Midbrain (tissue), 1 donor: ENCODE results near the gene FBXL16.
"Not testable (repeated sequence)": the region's sequence is repeated elsewhere in the genome, so short reads cannot be mapped to it uniquely, and the experiment has no call there.

Experiments used
- DNase-seq: peaks from one replicate; lab custom pipeline; 2025; lab: John Stamatoyannopoulos, UW

Gene FBXL16

DNA sequence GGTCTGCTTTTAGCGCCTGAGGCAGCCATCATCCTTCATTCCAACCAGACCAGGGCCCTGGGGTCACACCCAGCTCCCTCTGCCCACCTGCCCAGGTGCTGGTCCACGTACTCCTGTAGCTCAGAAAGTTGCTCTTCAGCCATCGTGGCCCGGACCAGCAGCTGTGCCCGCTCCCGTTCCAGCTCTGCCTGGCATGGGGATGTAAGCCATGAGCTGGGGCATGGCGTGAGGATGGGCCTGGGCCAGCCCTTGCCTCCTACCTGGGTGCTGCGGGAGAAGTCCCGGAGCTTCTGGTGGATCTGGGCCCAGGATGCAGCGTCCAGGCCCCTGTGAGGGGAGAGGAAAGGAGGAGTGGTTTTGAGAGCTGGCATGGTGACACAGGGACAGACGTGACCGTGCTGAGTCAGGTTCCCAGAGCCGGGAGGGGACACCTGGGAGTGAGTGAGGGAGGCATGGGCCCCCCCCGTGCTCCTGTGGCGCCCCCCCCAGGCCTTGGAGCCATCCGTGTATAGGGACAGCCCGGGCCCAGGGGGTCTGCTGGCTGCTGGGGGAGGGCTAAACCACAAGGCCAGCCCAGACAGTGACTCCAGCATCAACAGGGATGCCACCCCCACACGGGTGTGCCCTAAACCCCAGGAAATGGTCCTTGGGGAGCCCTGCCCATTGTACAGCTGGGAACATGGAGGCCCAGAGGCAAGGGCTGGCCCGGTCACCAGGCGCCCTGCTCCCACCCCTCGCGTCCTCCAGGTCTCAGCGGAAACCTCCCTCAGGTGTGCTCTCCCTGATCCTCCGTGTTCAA is 17.4 kb upstream of the FBXL16 start:
- no peak for DNase-seq

DNA sequence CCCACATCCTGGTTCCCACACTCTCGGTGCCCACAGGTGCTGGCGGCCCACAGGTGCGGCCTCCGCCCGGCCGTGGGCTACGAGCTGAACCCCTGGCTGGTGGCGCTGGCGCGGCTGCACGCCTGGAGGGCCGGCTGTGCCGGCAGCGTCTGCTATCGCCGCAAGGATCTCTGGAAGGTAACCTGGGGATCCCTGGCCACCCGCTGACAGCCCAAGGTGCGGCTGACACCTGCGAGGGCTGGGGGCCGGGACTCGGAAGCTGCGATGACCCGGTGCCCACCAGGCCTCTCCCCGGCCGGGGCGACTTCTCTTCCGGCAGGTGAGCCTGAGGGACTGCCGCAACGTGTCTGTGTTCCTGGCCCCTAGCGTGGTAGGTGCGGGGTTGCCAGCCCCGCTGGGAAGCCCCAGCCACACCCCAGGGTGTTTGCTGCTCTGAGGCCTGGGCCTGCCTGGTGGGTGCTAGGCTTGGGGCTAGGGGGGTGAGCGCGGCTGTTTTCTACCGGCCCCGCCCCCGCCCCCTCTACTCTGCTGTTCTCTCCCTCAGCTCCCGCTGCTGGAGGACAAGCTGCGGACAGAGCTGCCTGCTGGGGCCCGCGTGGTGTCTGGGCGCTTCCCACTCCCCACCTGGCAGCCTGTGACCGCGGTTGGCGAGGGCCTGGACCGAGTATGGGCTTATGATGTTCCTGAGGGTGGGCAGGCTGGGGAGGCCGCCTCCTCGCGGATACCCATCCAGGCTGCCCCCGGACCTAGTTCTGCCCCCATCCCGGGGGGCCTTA is 16.4 kb upstream of the FBXL16 start:
- no peak for DNase-seq

GRCh38 chr16:720990-721764 is 15.6 kb upstream of the FBXL16 start, which contains the start of gene ANTKMT:
Gene ANTKMT, plus strand, starts transcription at chr16:721146. Its CDS starts 129 bp downstream, at chr16:721275.
- peak; percentile 83 for DNase-seq

GRCh38 chr16:720447-720989 is 14.9 kb upstream of the FBXL16 start:
- peak; percentile 58 for DNase-seq

GRCh38 chr16:719815-720446 is 14.3 kb upstream of the FBXL16 start:
- no peak for DNase-seq

GRCh38 chr16:718922-719321 is 13.3 kb upstream of the FBXL16 start:
- DNase-seq: no peak

- no peak for DNase-seq
These were observed 12.8 kb upstream of the FBXL16 start for GRCh38 chr16:718389-718788.

DNA sequence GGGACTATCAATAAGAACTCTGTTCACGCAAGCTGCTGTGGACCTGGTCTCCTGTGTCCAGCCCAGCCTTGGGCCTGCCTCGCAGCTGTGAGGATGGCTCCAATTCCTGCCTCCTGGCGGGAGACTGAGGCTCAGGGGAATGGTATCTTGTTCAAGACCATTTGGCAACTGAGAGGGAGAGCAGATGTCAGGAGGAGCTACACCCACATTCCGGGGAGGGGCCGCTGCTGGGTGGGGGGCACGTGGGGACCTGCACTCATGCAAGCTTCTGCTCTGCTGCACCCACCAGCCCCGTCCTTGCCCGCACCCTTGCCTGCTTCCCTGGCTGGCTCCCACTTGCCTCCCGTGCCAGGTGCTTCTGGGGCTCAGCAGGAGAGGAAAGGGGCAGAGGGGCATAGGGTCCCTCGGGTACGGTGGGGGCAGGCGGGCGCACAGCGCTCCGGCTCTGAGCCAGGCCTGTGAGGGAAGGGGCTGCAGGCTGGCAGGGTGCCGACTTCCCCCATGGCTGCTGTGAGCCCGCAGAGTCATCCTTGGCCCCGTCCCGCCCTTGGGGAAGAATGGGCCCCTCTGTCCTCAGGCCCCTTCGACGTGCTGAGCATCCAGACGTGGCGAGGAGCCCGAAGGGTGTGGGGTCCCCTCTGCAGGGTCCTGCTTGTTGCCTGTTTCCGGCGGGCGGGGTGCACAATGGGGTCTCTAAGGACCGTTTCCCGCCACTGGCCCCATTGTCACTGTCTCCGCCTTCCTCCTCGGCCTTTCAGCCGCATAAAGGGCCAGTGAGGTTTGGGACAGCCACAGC is 12.0 kb upstream of the FBXL16 start:
- no peak for DNase-seq

DNA sequence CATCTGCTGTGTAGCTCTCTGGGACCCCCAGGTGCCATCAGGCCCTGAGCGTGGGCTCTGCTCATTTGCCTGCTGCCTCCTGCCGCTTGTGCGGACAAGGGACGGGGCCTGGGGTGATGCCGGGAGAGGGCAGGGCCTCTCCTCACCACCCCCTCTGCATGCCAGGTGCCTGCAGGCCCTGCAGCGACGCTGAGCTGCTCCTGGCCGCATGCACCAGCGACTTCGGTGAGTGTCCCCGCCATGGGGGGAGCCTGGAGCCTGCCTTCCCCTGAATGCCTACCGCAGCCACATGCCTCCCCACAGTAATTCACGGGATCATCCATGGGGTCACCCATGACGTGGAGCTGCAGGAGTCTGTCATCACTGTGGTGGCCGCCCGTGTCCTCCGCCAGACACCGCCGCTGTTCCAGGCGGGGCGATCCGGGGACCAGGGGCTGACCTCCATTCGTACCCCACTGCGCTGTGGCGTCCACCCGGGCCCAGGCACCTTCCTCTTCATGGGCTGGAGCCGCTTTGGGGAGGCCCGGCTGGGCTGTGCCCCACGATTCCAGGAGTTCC is 11.2 kb upstream of the FBXL16 start:
- no peak for DNase-seq

- peak; percentile 94 for DNase-seq
These were observed 10.6 kb upstream of the FBXL16 start for GRCh38 chr16:716200-716568.

DNA sequence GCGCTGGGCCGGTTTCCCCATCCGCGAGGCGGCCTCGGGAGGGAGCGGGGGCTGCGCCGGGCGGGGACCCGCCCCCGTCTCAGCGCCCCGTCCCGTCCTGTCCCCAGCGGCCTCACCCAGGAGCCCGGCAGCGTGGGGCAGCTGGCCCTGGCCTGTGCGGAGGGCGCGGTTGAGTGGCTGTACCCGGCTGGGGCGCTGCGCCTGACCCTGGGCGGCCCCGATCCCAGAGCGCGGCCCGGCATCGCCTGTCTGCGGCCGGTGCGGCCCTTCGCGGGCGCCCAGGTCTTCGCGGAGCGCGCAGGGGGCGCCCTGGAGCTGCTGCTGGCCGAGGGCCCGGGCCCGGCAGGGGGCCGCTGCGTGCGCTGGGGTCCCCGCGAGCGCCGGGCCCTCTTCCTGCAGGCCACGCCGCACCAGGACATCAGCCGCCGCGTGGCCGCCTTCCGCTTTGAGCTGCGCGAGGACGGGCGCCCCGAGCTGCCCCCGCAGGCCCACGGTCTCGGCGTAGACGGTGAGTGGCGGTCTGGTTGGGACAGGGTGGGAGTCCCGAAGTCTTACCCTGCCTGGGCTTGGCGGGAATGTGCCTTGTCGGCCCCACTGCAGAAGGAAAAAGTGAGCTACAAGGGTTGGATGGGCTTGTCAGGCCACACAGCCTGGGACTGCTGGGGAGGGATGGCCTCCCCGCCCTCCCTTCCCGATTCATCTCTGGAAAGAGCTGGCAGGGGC is 10.0 kb upstream of the FBXL16 start:
- peak; percentile 22 for DNase-seq

DNA sequence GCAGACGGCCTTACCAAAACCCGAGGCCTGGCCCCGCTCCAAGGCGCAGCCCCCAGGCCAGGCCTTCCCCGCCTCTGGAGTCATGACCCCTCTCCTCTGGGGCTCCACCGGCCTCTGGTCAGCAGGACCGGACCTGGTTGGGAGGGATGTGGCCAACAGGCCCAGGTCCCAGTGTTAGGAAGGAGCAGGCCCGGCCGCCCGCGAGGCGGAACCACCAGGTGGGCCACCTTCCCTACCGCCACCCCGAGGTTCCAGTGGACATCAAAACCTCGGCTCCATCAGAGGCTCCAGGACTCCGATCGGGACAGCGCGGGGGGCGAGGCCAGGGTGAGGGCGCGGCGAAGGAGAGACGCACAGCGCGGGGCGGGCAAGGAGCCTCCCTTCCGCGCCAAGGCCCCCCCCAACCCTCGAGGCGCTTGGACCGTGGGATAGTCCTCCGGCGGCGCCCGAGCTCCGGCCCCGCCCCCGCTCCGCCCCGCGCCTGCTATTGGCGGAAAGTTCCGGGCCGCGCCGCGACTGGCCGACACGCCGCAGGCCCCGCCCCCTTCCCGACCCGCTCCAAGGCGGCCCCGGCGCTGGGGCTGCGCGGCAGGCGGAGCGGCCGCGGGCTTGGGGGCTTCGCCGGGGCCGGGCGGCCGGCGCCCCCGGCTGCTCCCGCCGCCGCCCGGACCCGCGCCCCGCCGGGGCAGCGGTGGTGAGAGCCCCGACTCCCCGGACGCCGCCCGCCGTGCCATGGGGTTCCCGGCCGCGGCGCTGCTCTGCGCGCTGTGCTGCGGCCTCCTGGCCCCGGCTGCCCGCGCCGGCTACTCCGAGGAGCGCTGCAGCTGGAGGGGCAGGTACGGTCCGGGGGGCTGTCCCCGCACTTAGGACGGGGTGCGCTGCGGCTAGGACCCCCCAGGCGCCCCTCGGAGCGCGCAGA is 9.2 kb upstream of the FBXL16 start, which contains the start of gene METRN:
Gene METRN (plus strand): TSS at position 561 of the 919 bp plus-strand sequence. CDS start 172 bp downstream, at position 733.
- DNase-seq: peak; percentile 90

- no peak for DNase-seq
These were observed 8.5 kb upstream of the FBXL16 start for GRCh38 chr16:714079-714478.

DNA sequence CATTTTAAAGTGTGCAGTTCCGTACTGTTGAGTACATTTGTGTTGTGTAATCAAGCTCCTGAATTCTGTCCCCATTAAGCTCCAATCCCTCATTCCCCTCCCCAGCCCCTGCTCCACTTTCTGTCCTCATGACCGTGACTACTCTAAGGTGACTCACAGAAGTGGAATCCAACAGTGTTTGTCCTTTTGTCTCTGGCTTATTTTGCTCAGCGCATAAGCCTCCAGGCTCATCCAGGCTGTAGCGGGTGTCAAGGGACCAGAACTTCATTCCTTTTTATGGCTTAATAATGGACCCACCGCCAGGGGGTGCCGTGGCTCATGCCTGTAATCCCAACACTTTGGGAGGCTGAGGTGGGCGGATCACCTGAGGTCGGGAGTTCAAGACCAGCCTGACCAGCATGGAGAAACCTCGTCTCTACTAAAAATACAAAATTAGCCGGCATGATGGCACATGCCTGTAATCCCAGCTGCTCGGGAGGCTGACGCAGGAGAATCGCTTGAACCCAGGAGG is 7.2 kb upstream of the FBXL16 start:
- not testable (repeated sequence) for DNase-seq

DNA sequence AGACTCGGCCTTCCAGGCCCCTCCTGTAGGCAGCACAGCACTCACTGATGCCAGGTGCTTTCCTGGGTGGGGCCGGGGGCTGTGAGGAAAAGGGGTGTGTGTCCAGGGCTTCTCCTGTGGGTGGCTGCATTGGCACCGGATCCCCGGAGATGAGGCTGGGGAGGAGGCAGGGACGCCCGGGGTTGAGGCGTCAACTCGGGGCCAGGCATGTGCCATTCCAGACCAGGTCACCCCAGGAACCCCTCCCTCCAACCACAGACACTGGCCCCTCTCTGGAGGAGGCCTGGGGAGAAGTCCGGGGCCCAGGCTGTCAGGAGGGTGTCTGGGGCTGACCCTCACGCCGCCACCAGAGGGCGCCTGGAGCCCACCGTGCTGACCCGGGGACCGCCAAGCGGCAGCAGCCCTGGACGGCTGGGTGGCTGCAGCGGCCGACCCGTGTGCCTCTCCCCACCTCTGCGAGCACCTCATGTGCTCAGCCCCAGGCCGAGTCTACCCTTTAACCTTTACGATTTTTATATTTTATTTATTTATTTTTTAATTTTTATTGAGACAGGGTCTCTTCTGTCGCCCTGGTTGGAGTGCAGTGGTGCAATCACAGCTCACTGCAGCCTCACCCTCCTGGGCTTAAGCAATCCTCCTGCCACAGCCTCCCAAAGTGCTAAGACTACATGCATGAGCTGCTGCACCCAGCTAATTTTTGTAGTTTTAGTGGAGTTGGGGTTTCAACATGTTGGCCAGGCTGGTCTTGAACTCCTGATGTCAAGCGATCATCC is 6.1 kb upstream of the FBXL16 start:
- DNase-seq: peak; percentile 76

DNA sequence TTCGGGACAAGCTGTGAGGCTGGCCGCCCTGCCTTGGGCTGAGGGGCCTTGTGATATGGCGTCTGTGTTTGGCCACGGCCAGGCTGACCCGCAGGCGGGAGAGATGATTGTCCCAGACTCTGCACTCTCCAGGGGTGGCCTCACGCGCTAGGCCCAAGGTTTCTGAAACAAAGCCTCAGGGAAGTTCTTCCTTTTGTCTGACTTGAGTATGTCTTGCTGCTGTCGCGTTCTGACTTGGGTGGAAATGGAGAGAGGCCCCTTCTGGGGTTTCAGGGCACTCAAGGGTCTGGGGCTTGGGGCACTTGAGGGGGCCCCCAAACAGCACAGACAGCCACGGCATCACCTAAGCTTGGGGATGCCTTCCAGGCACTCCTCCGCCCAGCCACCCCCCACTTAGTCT is 5.5 kb upstream of the FBXL16 start:
- DNase-seq: no peak

DNA sequence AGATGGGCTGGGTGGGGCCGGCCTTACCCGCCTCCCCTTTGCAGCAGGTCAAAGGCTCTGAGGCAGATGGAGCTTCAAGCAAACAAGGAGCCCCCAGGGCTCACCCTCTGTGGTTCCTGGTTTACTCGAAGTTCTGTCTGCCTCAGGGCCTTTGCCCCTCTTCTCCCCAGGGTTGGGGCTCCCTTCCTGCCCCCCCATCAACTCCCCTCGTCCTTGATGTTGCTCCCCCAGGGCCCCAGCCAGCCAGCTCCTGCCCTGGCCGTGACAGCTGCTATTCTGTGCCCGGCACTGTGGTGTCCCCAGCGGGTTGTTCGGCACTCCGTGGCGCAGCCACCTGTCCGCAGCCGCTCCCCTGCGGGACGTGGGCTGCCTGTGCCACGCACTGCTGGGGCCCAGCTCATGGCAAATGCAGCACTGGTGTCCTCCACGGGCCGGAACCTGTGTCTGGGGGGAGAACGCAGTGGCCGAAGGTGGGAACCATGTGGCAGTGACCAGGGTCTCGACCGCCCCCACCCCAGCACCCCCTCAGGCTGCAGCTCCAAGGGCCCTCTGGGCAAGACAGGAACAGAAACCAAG is 5.0 kb upstream of the FBXL16 start:
- DNase-seq: no peak
